Coronary artery (tissue), 2 donors: ENCODE results near the gene TRIM66.

Experiments
- DNase-seq: peaks from one replicate; pipeline ENCODE4 v3.0.0-alpha.2; 2017; ENCODE audit warnings: low spot score
- H3K27ac ChIP-seq, 2 donors: fragments of 200-600 bp; sonication (generic); one replicate each; pipeline ENCODE4 v1.5.1; 2016 to 2019
- H3K4me3 ChIP-seq: fragments of 200-600 bp; sonication (generic); 2 replicates; pipeline ENCODE4 v1.5.1; 2016; ENCODE audit warnings: mild to moderate bottlenecking, moderate library complexity
- TF ChIP-seq, protein P1 (sequence below): fragments of 200-600 bp; sonication (generic); IDR thresholded peaks from one replicate; pipeline ENCODE4 v1.5.1; 2019; ENCODE audit warnings: antibody characterized with exemption

The TRIM66 gene

GRCh38 chr11:8642196-8642841, 40.1 kb downstream of the TRIM66 start:
- TF ChIP-seq, protein P1, sequence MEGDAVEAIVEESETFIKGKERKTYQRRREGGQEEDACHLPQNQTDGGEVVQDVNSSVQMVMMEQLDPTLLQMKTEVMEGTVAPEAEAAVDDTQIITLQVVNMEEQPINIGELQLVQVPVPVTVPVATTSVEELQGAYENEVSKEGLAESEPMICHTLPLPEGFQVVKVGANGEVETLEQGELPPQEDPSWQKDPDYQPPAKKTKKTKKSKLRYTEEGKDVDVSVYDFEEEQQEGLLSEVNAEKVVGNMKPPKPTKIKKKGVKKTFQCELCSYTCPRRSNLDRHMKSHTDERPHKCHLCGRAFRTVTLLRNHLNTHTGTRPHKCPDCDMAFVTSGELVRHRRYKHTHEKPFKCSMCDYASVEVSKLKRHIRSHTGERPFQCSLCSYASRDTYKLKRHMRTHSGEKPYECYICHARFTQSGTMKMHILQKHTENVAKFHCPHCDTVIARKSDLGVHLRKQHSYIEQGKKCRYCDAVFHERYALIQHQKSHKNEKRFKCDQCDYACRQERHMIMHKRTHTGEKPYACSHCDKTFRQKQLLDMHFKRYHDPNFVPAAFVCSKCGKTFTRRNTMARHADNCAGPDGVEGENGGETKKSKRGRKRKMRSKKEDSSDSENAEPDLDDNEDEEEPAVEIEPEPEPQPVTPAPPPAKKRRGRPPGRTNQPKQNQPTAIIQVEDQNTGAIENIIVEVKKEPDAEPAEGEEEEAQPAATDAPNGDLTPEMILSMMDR, result no peak

GRCh38 chr11:8641332-8641731, 41.1 kb downstream of the TRIM66 start:
- Histone ChIP-seq H3K4me3 (no peak overlapping the region), H3K27ac (no peak overlapping the region)
- TF ChIP-seq, protein P1, result no peak
- DNase-seq, result no peak

More at GRCh38 chr11:8642196-8642841, 40.1 kb downstream of the TRIM66 start:
- H3K4me3 ChIP-seq, result no peak overlapping the region
- no peak overlapping the region for H3K27ac ChIP-seq
- no peak for DNase-seq

- Histone ChIP-seq H3K27ac (no peak overlapping the region), H3K4me3 (no peak overlapping the region)
- no peak for DNase-seq
- TF ChIP-seq, protein P1, result no peak
Measured at GRCh38 chr11:8640267-8640906, 42.1 kb downstream of the TRIM66 start.

GRCh38 chr11:8639655-8640054, 42.8 kb downstream of the TRIM66 start:
- TF ChIP-seq, protein P1, result no peak
- no peak for DNase-seq
- no peak overlapping the region for H3K4me3 ChIP-seq
- H3K27ac ChIP-seq, result no peak overlapping the region

DNA sequence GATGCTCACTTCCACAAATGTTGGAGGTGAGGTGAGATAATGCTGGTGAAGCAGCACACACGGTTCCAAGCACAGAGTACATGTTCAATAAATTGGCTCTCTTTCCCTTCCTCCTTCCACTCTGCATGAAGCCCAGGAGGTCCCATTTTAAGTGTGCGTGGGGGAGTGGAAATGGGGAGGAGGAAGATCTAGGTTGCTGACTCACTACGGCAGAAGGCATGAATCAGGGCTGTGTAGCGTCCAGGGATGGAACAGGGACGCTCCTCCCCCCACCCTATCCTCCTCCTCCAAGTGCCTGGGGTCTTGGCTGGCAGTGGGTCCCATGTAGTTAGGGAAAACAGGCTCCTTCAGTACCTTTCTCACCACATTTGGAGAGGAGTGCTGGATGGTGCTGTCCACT, 44.2 kb downstream of the TRIM66 start:
- TF ChIP-seq, protein P1, result no peak
- no peak for DNase-seq
- Histone ChIP-seq H3K27ac (no peak overlapping the region), H3K4me3 (no peak overlapping the region)

- Histone ChIP-seq H3K27ac (no peak overlapping the region), H3K4me3 (no peak overlapping the region)
- DNase-seq, result no peak
- TF ChIP-seq, protein P1, result no peak
Measured at GRCh38 chr11:8636127-8636526, 46.3 kb downstream of the TRIM66 start.

DNA sequence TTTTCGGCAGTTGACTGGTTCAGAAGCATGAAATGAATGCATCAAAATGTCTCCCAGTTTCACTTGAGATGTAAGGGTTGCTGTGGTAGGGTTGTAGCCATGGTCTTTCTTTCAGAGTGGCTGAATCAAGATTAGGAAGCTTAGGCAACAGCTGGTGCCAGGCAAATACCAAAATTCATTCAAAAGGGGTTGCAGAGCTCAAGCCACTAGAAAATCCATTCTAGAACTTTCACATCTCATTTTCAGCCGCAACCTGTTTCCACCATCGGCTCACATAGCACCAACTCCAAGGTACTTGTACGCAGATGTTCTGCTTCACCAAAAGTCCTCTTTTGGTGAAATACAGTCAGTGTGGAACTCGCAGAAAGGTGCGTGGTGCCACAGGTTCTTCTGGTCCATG, 48.0 kb downstream of the TRIM66 start:
- DNase-seq, result no peak
- H3K27ac ChIP-seq, result no peak overlapping the region
- no peak overlapping the region for H3K4me3 ChIP-seq
- TF ChIP-seq, protein P1, result no peak
